Hepatic stellate cell (primary cell): Measurements from ENCODE around the gene KATNB1.
"Not testable (repeated sequence)": the region's sequence is repeated elsewhere in the genome, so short reads cannot be mapped to it uniquely, and the experiment has no call there.

ENCODE experiments used
- DNase-seq: peaks from one replicate; pipeline ENCODE4 v3.0.0; 2011; ENCODE audit warnings: low spot score

Gene KATNB1

GRCh38 chr16:57794849-57795430, 59.4 kb downstream of the KATNB1 start:
- no peak for DNase-seq

DNA sequence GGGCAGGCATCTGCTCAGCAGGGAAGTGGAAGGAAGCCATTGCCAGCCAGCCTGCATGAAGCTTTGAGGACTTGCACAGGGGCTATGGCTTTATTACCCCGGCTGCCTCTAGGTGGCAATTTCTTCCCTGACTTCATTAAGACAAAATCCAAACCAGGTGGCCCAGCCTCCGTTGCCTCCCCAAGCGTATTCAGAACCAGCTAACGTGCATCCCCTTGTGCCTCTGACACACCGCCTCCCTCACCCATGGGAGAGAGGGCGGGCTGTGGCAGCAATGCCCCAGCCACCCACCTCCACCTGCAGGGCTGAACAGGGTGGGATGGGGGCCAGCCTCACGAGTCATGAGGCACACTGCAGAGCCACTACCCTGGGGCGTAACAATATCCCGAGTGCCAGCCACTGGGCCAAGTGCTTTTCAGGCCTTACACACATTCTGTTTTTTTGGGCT, 59.9 kb downstream of the KATNB1 start:
- peak; percentile 40 for DNase-seq

DNA sequence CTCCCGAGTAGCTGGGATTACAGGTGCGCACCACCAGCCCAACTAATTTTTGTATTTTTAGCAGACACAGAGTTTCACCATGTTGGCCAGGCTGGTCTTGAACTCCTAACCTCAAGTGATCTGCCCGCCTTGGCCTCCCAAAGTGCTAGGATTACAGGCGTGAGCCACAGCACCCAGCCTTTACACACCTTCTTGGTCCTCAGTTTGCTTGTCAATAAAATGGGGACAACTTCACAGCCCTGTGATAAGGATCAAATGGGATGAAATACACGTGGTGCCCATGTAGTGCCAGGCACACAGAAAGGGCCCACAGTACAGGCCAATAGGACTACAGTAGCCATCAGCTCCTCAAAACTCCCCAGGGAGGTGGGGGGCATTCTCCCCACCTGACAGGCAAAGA, 60.4 kb downstream of the KATNB1 start:
- not testable (repeated sequence) for DNase-seq

- DNase-seq: no peak
These were observed 61.6 kb downstream of the KATNB1 start for GRCh38 chr16:57797216-57797525.

DNA sequence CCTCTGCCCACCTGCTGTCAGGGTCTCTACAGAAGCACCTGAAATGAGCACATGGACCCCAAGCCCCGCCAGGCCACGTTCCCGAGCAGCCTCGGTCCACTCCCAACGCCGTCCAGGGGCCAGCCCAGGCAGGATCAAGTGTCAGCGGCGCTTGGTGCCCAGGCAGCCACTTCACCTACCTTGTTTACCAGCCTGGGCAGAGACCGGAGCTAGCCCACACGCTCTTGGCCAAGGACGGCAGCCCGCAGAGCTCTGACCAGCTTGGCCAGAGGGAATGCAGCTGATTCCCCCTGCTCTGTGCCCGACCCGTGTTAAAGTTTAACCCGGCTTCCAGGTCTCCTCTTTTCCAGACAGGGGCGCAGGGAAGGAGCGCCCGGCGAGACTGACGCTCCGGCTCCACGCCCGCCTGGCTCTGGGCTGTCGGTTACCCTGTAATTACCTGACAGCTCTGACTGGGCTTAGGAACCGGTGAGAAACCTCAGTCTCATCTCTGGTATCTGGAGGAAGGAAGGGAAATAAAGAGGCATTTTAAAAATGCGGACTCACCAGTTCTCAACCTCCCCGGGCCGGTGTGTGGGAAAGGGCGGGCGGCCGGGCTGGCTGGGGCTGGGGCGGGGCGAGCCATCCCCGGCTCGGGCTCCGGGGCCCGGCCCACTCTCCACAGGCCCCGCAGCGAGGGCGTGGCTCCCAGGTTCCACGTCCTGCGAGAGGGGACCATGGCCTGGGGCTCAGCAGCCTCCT, 62.1 kb downstream of the KATNB1 start:
- no peak for DNase-seq

DNA sequence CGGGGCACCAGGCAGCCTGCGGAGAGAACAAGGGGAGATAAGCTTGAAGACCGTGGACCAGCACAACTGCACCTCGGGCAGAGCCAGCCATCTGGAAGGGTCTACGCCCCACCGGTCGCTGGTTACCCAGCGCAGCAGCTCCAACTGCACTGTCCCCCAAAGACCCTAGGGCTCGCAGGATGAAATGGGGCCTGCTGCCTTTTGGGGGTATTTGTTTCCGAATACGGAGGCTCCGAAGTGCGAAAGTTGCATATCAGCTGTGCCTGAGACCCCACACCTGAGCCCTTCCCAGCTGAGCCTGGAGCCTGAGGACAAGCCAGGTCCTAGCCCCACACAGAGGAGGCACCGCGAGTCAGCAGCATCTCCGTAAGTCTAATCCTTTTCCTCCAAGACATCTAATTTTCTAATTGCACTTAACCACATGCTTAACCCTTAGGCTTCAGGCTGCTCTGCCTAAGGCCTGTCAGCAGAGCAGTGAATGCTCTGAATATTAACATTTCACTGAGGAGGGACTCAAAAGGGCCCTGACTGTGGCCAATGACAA, 62.8 kb downstream of the KATNB1 start:
- no peak for DNase-seq

- no peak for DNase-seq
These were observed 63.5 kb downstream of the KATNB1 start for GRCh38 chr16:57798953-57799599.

DNA sequence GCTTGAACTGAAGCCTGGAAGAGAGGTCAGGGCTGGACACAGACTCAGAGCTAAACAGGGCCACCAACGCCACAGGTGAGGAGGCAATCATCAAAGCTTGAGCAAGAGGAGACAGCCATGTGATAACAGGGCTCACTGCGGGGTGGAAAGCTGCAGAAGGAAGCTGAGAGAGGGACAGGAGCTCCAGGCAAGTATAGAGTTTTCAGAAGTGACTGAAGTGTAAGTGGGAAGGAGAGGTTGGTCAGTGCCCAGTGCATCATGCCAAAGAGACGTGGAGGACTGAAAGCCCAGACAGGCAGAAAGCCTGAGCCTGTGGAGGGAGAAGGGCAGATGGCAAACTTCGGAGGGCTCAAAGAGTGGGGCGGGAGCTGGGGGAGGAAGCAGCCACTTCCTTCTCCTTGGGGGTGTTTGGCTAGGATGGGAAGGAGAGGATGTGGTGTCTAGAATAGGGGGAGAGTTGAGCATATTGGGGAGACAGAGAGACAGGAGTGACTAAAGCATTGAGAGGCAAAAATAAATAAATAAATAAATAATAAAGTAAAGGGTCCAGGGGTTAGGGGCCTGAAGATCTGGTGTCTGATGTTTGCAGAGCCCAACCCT, 64.1 kb downstream of the KATNB1 start:
- no peak for DNase-seq

DNA sequence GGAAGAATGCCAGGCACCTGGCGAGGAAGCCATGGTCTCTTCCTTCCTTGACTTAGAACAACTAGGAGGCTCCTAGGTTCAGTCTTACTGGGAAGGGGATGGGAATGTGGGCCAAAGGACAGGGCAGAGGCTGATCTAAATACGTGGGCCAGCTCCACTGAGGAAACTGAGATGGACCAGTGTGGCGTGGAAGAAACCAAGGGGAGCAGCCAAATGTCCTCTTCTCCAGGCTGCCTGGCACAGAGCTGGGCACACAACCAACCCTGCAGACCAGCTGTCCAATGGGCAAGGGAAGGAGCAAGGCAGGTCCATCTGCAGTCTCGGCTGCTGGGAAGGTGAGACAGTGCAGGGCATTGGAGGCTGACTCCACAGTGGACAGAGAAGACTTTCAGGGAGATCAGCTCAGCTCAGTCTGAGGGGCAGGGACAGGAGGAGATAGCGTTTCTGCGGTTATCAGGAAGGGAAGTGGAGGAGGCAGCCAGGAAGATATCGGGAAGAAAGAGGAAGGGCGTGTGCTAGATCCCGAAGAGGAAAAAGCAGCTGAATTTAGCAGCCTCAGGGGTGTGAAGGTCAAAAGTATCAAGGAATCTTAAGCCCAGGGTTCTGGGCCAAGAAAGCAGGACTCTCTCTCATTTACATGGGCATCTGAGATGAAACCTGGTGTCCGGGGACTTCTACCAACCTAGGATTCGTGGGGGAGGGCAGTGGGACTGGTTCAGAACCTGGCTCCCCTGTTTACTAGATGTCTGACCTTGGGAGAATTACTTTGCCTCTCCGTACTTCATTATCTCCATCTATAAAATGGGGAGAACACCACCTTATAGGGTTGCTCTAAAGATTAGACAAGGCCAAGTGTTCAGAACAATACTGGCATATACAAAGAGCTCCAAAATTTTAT, 64.9 kb downstream of the KATNB1 start:
- DNase-seq: peak; percentile 34

DNA sequence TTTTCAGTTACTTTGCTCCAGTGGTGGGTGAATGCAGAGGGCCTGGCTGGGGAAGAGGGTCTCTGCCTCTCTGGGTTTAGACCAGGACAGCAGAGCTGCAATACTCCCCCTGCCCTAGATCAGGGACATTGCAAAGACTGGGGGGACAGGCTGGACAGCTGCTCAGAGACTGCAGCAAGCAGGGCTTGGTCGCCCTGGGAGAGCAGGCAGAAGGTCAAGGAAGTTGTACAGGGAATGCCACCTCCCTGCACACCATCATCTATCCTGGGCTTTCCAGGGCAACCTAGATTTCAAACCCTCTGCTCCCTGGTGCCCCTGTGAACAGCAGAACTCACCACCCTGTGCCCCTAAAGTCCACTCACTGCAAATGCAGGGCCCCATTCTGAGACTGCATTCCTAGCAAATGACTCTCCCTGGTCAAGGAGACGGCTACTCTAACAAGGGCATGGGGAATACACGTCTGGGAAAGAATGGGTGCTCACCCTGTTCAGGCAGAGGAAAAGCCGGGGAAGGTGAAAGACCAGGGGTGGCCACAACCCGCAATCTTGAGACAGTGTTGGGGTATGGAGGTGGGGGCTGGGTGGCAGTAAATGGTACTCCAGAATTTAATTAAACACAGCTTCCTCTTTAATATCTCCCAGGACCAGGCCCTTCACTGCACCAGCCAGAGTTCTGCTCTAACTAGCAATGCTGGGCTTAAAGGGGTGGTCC, 65.7 kb downstream of the KATNB1 start:
- DNase-seq: peak; percentile 91

- peak; percentile 77 for DNase-seq
These were observed 66.3 kb downstream of the KATNB1 start for GRCh38 chr16:57801809-57802340.

DNA sequence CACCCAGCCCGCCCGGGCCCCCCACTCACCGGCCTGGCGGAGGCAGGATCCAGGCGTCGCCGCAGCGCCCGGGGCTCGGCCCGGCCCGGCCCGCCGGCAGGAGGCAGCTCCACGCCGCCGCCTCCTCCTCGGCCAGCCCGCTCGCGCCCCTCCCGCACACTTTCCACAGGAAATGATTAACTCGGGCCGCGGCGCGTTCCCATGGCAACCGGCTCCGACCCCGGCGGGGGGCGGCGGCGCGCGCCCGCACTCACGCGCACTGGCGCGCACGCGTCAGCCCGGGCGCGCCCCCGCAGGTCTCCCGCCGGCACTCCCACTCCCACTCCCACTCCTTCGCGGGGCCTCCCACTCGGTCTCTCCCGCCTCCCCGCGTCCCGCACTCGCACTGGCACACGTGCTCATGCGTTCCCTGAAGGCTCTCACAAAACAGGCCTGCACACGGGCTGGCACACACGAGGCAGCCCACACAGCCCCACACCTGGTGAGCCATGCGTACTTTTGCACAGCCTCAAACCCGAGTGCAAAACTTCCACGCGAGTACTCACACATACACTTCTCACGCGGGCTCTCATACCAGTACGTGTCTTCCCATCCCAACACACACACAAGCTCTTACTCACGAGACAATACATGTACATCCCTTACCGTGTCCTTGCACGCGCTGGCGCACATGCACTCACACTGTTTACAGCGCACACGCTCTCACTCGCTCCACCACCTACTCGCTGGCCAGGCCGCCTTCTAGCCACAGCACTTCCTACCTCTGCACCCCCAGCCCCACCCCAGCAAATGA, 67.0 kb downstream of the KATNB1 start, which contains the start of gene KIFC3:
TSS of gene KIFC3 (minus strand) at position 151 of the 793 bp plus-strand sequence. CDS start 4,248 bp downstream, outside the sequence.
- DNase-seq: peak; percentile 73

DNA sequence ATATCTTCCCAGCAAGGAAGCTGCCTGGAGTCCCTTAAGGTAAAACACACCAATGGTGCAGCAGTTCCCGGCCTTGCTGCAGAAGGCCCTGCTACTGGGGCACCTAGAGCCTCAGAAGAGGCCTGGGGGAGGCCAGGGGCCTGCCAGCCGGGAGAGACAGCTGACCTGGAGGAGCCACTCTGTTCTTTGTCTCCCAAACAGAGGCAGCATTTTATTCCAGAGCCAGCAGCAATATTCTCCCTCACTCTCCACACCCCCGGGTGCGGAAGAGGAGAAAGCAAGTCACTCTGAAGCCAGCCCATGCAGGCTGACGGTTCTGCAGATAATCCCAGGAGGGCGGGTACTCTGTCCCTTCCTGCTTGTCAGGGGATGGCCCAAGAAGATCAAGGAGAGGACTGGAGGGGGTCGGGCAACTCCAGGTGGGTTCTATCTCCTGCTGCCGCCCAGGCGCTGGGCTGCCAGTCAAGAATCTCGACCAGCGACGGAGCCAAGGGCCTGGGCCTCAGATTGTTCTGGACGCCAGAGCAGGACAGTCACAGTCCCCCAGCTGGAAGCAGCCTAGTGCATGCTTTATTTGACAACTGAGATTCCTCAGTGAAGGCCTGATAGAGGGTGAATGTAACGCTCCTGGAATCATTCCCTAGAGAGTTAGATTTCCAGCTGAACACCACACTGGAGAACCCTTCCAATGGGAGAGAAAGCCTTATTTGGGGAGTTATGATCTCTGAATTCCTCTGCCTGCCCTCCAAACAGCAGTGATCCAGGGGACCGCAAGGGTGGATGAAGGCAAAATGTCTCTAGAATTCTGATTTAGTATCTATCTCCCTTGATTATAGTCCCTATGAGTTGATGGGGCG, 67.8 kb downstream of the KATNB1 start:
- peak; percentile 56 for DNase-seq

- DNase-seq: no peak
These were observed 68.7 kb downstream of the KATNB1 start for GRCh38 chr16:57804111-57804837.

DNA sequence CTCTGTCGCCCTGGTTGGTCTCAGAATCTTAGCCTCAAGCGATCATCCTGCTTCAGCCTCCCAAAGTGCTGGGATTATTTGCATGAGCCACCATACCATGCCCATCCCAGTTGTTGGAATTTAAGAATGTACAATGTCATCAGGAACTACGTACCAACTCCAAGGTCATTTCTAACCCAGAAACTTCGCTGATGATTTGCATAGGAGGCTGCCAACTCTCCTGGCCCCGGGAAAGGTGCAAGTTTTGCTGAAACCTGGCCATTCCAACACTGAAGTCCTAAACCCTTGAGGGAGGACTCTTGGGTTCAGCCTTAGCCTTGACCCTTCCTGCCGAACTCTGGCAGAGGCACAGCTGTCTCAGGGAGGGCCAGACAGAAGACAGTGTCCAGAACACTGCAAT, 69.6 kb downstream of the KATNB1 start:
- DNase-seq: no peak
